CD4-positive, alpha-beta memory T cell (primary cell): ENCODE measurements around the gene NAA16. TPM values are rescaled to one million over a fixed set of nuclear protein-coding genes. Genes with fewer than 3 reads are reported as not detected.
"Not testable (repeated sequence)": the region's sequence is repeated elsewhere in the genome, so short reads cannot be mapped to it uniquely, and the experiment has no call there.

ENCODE experiments used
- CTCF ChIA-PET: fragments of 350-600 bp; sonication (Branson Sonifier 250); formaldehyde crosslinking; loops from one replicate; lab custom pipeline; 2021; ENCODE audit warnings: inconsistent platforms; ENCODE audit not compliant: partially characterized antibody; lab: Charles Lee
- POLR2A ChIA-PET: fragments of 350-600 bp; sonication (Branson Sonifier 250); formaldehyde crosslinking; loops from one replicate; lab custom pipeline; 2021; ENCODE audit not compliant: partially characterized antibody; lab: Charles Lee
- DNase-seq, 5 donors: peaks; one replicate each; pipeline versions ENCODE4 v3.0.0 to v3.0.0-alpha.2; 2020 to 2022; ENCODE audit warnings: mixed read lengths in 1 of 5
- H3K27ac ChIP-seq: one replicate; pipeline ENCODE4 v1.7.0; 2013; ENCODE audit warnings: low read depth, low read length
- H3K27me3 ChIP-seq: 2 replicates; pipeline ENCODE4 v1.7.0; 2013; ENCODE audit warnings: mild to moderate bottlenecking, low read length, moderate library complexity; ENCODE audit not compliant: insufficient read depth
- H3K36me3 ChIP-seq: 2 replicates; pipeline ENCODE4 v1.7.0; 2013; ENCODE audit warnings: mild to moderate bottlenecking, low read length, moderate library complexity; ENCODE audit not compliant: insufficient read depth
- H3K4me1 ChIP-seq: 2 replicates; pipeline ENCODE4 v1.7.0; 2013; ENCODE audit warnings: mild to moderate bottlenecking, low read length, moderate library complexity; ENCODE audit not compliant: insufficient read depth
- H3K4me3 ChIP-seq, 2 donors: one replicate each; pipeline ENCODE4 v1.7.0; 2013; ENCODE audit warnings: low read length in 2 of 2, mild to moderate bottlenecking in 1 of 2
- H3K9me3 ChIP-seq, 2 donors: one replicate each; pipeline ENCODE4 v1.7.0; 2013; ENCODE audit warnings: low read length in 2 of 2, control low read depth in 1 of 2; ENCODE audit not compliant: control insufficient read depth in 1 of 2
- H3K27ac Mint-ChIP-seq, 7 donors: one replicate each; pipeline ENCODE4 v1.8.0; 2020 to 2021; ENCODE audit warnings: mixed read lengths in 7 of 7, mild to moderate bottlenecking in 6 of 7, inconsistent platforms in 3 of 7, moderate library complexity in 3 of 7
- H3K27me3 Mint-ChIP-seq, 2 donors: one replicate each; pipeline ENCODE4 v1.8.0; 2020 to 2021; ENCODE audit warnings: mixed read lengths in 2 of 2
- H3K36me3 Mint-ChIP-seq, 2 donors: one replicate each; pipeline ENCODE4 v1.8.0; 2020 to 2021; ENCODE audit warnings: mixed read lengths in 2 of 2, inconsistent platforms in 1 of 2, mild to moderate bottlenecking in 1 of 2
- H3K4me1 Mint-ChIP-seq, 4 donors: one replicate each; pipeline ENCODE4 v1.8.0; 2020 to 2021; ENCODE audit warnings: mixed read lengths in 4 of 4, mild to moderate bottlenecking in 1 of 4
- H3K4me3 Mint-ChIP-seq, 8 donors: one replicate each; pipeline ENCODE4 v1.8.0; 2020 to 2021; ENCODE audit warnings: mixed read lengths in 8 of 8, mild to moderate bottlenecking in 7 of 8, moderate library complexity in 6 of 8, inconsistent platforms in 3 of 8
- H3K9me3 Mint-ChIP-seq, 8 donors: one replicate each; pipeline ENCODE4 v1.8.0; 2020 to 2021; ENCODE audit warnings: mixed read lengths in 8 of 8, mild to moderate bottlenecking in 5 of 8, inconsistent platforms in 3 of 8, moderate library complexity in 1 of 8
- intact Hi-C: fragments of 100-400 bp; cut with micrococcal nuclease; formaldehyde crosslinking; loops from one replicate; pipeline ENCODE4 v1.15.1; 2023
- polyA plus RNA-seq, 2 donors: library from polyadenylated mRNA; unstranded; fragments of 300-500 nt; fragmentation: Illumina TruSeq; gene quantifications; one replicate each; pipeline ENCODE4 v1.2.3, GENCODE V29; 2021
- total RNA-seq, 2 experiments: library from RNA; stranded (reverse); gene quantifications; one replicate each; pipeline ENCODE4 v1.2.3, GENCODE V29; 2021

NAA16 gene
- total and polyA plus RNA-seq, 4 experiments from 2014 or later: 8.6 to 62.5 (median 39.7) TPM

- peaks cover 8% of the 10 kb centered on the region for H3K4me1 ChIP-seq
- POLR2A ChIA-PET: no interaction called here
Observed at GRCh38 chr13:41274881-41275280, 36.2 kb upstream of the NAA16 start.

GRCh38 chr13:41276824-41277223, 34.2 kb upstream of the NAA16 start:
- CTCF ChIA-PET: no interaction called here
- H3K4me1 Mint-ChIP-seq: peaks cover 3 to 6% (median 4%) of the 10 kb centered on the region in 4 donors
- POLR2A ChIA-PET: no interaction called here

More at GRCh38 chr13:41274881-41275280, 36.2 kb upstream of the NAA16 start:
- CTCF ChIA-PET: no interaction called here
- H3K36me3 ChIP-seq: no peaks in the 10 kb centered on the region
- Mint-ChIP-seq H3K36me3 (peaks cover 0 to 2% of the 10 kb centered on the region in 2 donors), H3K27me3 (no peaks in the 10 kb centered on the region), H3K4me3 (no peak overlapping the region), H3K4me1 (peaks cover 5 to 16% (median 8%) of the 10 kb centered on the region in 4 donors), H3K27ac (no peak overlapping the region), H3K9me3 (no peaks in the 10 kb centered on the region)
- no peak for DNase-seq
- no peaks in the 10 kb centered on the region for H3K9me3 ChIP-seq
- intact Hi-C loops: no loop called here
- no peak overlapping the region for H3K27ac ChIP-seq
- no peak overlapping the region for H3K4me3 ChIP-seq
- H3K27me3 ChIP-seq: no peaks in the 10 kb centered on the region

GRCh38 chr13:41279156-41279555, 31.9 kb upstream of the NAA16 start:
- intact Hi-C loops: not testable (repeated sequence)

More at GRCh38 chr13:41276824-41277223, 34.2 kb upstream of the NAA16 start:
- peaks cover 2% of the 10 kb centered on the region for H3K4me1 ChIP-seq
- no peaks in the 10 kb centered on the region for H3K9me3 ChIP-seq
- H3K36me3 ChIP-seq: no peaks in the 10 kb centered on the region
- no peak overlapping the region for H3K4me3 ChIP-seq
- no peaks in the 10 kb centered on the region for H3K9me3 Mint-ChIP-seq
- no peak overlapping the region for H3K27ac ChIP-seq
- no peak for DNase-seq
- H3K36me3 Mint-ChIP-seq: no peaks in the 10 kb centered on the region
- no peak overlapping the region for H3K4me3 Mint-ChIP-seq
- no peak overlapping the region for H3K27ac Mint-ChIP-seq
- intact Hi-C loops: no loop called here
- peaks cover 0 to 5% of the 10 kb centered on the region in 2 donors for H3K27me3 Mint-ChIP-seq
- H3K27me3 ChIP-seq: no peaks in the 10 kb centered on the region

GRCh38 chr13:41282129-41282571, 28.9 kb upstream of the NAA16 start:
- no peaks in the 10 kb centered on the region for H3K36me3 Mint-ChIP-seq
- Histone ChIP-seq H3K36me3 (no peaks in the 10 kb centered on the region), H3K9me3 (no peaks in the 10 kb centered on the region), H3K4me1 (peaks cover 12% of the 10 kb centered on the region), H3K27ac (no peak overlapping the region), H3K27me3 (no peaks in the 10 kb centered on the region), H3K4me3 (no peak overlapping the region)
- CTCF ChIA-PET: interaction anchor here (0.7 kb wide), 1 partner anchor 308 kb away, joined by 3 read pairs; no protein-coding TSS in a partner anchor
- H3K4me1 Mint-ChIP-seq: peaks cover 6 to 20% (median 10%) of the 10 kb centered on the region in 4 donors
- H3K9me3 Mint-ChIP-seq: peaks cover 0 to 2% (median 0%) of the 10 kb centered on the region in 8 donors
- H3K4me3 Mint-ChIP-seq: no peak overlapping the region
- no peak overlapping the region for H3K27ac Mint-ChIP-seq
- POLR2A ChIA-PET: no interaction called here
- H3K27me3 Mint-ChIP-seq: peaks cover 0 to 5% of the 10 kb centered on the region in 2 donors
- intact Hi-C loops: no loop called here
- DNase-seq: no peak

More at GRCh38 chr13:41279156-41279555, 31.9 kb upstream of the NAA16 start:
- H3K4me1 Mint-ChIP-seq, H3K27ac ChIP-seq, H3K9me3 ChIP-seq, POLR2A ChIA-PET, H3K4me3 ChIP-seq, H3K27me3 Mint-ChIP-seq, H3K9me3 Mint-ChIP-seq, H3K27ac Mint-ChIP-seq, DNase-seq, H3K36me3 Mint-ChIP-seq, H3K36me3 ChIP-seq, H3K4me1 ChIP-seq, H3K27me3 ChIP-seq, CTCF ChIA-PET, H3K4me3 Mint-ChIP-seq: not testable (repeated sequence)

- Mint-ChIP-seq H3K36me3 (no peaks in the 10 kb centered on the region), H3K27me3 (peaks cover 0 to 5% of the 10 kb centered on the region in 2 donors), H3K4me1 (peaks cover 7 to 22% (median 12%) of the 10 kb centered on the region in 4 donors), H3K9me3 (peaks cover 0 to 2% (median 0%) of the 10 kb centered on the region in 8 donors), H3K27ac (no peak overlapping the region), H3K4me3 (no peak overlapping the region)
- Histone ChIP-seq H3K27me3 (no peaks in the 10 kb centered on the region), H3K36me3 (no peaks in the 10 kb centered on the region), H3K4me3 (no peak overlapping the region), H3K27ac (no peak overlapping the region), H3K9me3 (no peaks in the 10 kb centered on the region), H3K4me1 (peaks cover 13% of the 10 kb centered on the region)
- intact Hi-C loops: no loop called here
- ChIA-PET CTCF (no interaction called here), POLR2A (no interaction called here)
- no peak for DNase-seq
Observed at GRCh38 chr13:41284512-41285288, 26.4 kb upstream of the NAA16 start.

- intact Hi-C loops: no loop called here
- no peak overlapping the region for H3K4me3 ChIP-seq
- H3K4me1 ChIP-seq: peaks cover 13% of the 10 kb centered on the region
- H3K27ac Mint-ChIP-seq: peak overlapping the region in 2 of 7 donors; percentile 1 to 17
- DNase-seq: peak in 3 of 5 donors; percentile 14 to 28 (median 23)
- H3K27me3 Mint-ChIP-seq: no peaks in the 10 kb centered on the region
- CTCF ChIA-PET: interaction anchor here (1.4 kb wide), 1 partner anchor 26 kb away, joined by 3 read pairs; no protein-coding TSS in a partner anchor
- H3K9me3 Mint-ChIP-seq: peaks cover 0 to 2% (median under 1%) of the 10 kb centered on the region in 8 donors
- H3K4me1 Mint-ChIP-seq: peaks cover 7 to 22% (median 12%) of the 10 kb centered on the region in 4 donors
- no peaks in the 10 kb centered on the region for H3K36me3 Mint-ChIP-seq
- POLR2A ChIA-PET: no interaction called here
- H3K27me3 ChIP-seq: no peaks in the 10 kb centered on the region
- no peaks in the 10 kb centered on the region for H3K9me3 ChIP-seq
- H3K36me3 ChIP-seq: no peaks in the 10 kb centered on the region
- peak overlapping the region in 5 of 8 donors; percentile 0 to 57 (median 13) for H3K4me3 Mint-ChIP-seq
- H3K27ac ChIP-seq: no peak overlapping the region
Observed at GRCh38 chr13:41286370-41286769, 24.7 kb upstream of the NAA16 start.

GRCh38 chr13:41289463-41289881, 21.6 kb upstream of the NAA16 start:
- no peaks in the 10 kb centered on the region for H3K27me3 Mint-ChIP-seq
- no peak for DNase-seq
- intact Hi-C loops: no loop called here
- no peak overlapping the region for H3K27ac Mint-ChIP-seq
- Histone ChIP-seq H3K27me3 (no peaks in the 10 kb centered on the region), H3K4me1 (peaks cover 13% of the 10 kb centered on the region), H3K36me3 (no peaks in the 10 kb centered on the region), H3K27ac (no peak overlapping the region), H3K9me3 (peaks cover 0 to 3% of the 10 kb centered on the region in 2 donors), H3K4me3 (no peak overlapping the region)
- CTCF ChIA-PET: no interaction called here
- H3K4me1 Mint-ChIP-seq: peaks cover 7 to 22% (median 12%) of the 10 kb centered on the region in 4 donors
- no peak overlapping the region for H3K4me3 Mint-ChIP-seq
- POLR2A ChIA-PET: no interaction called here
- H3K36me3 Mint-ChIP-seq: peaks cover 0 to 1% of the 10 kb centered on the region in 2 donors
- peaks cover 0 to 25% (median 6%) of the 10 kb centered on the region in 8 donors for H3K9me3 Mint-ChIP-seq
